ENCODE measurements around the gene ST6GALNAC6. TPM values are rescaled to one million over a fixed set of nuclear protein-coding genes. Genes with fewer than 3 reads are reported as not detected.

The ST6GALNAC6 gene
- total RNA-seq, 1 donor from 2014 or later = 14.3 TPM

DNA sequence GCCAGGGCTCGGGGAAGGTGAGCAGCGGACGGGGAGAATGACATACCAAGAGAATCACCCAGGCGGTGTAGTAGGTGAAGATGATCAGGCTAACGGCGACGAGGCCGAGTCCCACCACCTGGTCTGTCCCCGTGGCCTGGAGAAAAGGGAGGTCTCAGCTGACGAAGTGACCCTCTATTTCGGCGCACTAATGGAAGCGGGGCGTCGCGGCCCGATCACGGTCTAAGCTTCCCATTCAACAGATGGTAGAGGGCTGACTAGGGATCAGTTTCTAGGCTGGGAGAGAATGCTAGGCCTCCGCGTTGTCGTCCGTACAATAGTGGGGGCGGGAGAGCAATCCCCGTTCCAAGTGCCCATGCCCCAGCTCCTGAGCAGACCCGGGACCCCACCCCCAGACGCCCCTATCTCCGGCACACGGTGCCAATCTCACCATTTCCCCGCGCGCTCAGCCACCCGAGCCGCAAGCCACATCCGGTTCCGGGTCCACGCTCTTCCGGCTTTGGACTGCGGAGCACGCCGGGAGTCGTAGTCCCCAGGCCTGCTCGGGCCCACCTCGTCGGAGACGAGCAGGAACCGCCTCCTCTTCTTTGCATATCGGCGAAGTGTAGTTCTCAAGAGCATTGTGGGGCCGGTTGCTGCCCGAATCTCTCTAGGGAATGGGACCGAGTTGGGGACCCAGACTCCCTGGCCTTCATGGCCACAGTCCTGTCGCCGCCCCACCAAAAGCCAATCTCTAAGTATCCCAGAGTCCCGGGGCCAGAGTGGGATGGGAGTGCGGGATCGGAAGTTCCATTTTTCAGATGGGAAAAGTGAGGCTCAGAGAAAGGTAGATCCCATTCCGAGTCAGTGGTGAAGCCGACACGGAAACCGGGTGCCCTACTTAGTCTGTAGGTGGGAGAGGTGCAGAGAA lies 38.2 kb upstream of the ST6GALNAC6 start, which contains the start of gene DPM2:
Gene DPM2, minus strand, starts transcription at position 467 of the 910 bp plus-strand sequence. Its CDS starts 34 bp downstream, at position 433.
- Mint-ChIP-seq H3K36me3 (peaks cover 7% of the 10 kb centered on the region), H3K9me3 (no peaks in the 10 kb centered on the region), H3K4me3 (peak within 1 kb of the TSS; percentile 97), H3K27me3 (ENCODE audit: insufficient read depth, low read depth) (peaks cover 10% of the 10 kb centered on the region), H3K27ac (peak within 1 kb of the TSS; percentile 87), H3K4me1 (peaks cover 34% of the 10 kb centered on the region)
- Histone ChIP-seq H3K27ac (no peak within 1 kb of the TSS), H4K20me1 (ENCODE audit: low read depth) (peaks cover 20% of the 10 kb centered on the region), H3K79me2 (ENCODE audit: low read depth) (peaks cover 16% of the 10 kb centered on the region), H3K9me3 (ENCODE audit: low read depth) (no peaks in the 10 kb centered on the region), H3K4me2 (peak within 1 kb of the TSS; percentile 99), H2AFZ (replicated peaks) (peak within 1 kb of the TSS; percentile 70), H3K4me1 (peaks cover 11% of the 10 kb centered on the region), H3K9ac (peak within 1 kb of the TSS; percentile 80), H3K4me3 (peak within 1 kb of the TSS; percentile 94), H3K36me3 (no peaks in the 10 kb centered on the region), H3K27me3 (no peaks in the 10 kb centered on the region), H3F3A (ENCODE audit: low read depth) (peaks cover 12% of the 10 kb centered on the region)
- TF ChIP-seq, protein P1, sequence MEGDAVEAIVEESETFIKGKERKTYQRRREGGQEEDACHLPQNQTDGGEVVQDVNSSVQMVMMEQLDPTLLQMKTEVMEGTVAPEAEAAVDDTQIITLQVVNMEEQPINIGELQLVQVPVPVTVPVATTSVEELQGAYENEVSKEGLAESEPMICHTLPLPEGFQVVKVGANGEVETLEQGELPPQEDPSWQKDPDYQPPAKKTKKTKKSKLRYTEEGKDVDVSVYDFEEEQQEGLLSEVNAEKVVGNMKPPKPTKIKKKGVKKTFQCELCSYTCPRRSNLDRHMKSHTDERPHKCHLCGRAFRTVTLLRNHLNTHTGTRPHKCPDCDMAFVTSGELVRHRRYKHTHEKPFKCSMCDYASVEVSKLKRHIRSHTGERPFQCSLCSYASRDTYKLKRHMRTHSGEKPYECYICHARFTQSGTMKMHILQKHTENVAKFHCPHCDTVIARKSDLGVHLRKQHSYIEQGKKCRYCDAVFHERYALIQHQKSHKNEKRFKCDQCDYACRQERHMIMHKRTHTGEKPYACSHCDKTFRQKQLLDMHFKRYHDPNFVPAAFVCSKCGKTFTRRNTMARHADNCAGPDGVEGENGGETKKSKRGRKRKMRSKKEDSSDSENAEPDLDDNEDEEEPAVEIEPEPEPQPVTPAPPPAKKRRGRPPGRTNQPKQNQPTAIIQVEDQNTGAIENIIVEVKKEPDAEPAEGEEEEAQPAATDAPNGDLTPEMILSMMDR (IDR thresholded peaks at IDR 0.05) = no peak
- TF ChIP-seq EZH2phosphoT487 (IDR thresholded peaks at IDR 0.05) = no peak
- peak; percentile 92 for DNase-seq (ENCODE audit: low spot score)

DNA sequence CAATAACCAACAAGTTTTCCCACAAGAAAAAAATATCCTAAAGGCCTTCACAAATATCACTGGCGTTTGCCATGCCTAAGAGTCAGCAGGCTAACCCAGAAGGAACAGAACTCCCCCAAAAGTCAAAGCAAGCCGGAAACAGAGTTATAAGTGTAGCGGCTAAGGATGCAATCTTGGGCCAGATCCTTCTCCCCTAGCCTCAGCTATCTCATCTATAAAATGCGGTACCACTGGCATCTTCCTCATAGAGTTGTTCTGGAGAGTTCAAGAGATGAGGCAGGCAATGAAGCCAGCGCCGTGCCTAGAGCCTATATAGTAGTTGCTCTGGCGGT lies 37.6 kb upstream of the ST6GALNAC6 start:
- TF ChIP-seq, protein P1 (IDR thresholded peaks at IDR 0.05) = no peak
- TF ChIP-seq EZH2phosphoT487 (IDR thresholded peaks at IDR 0.05) = no peak
- TF ChIP-seq EZH2 (IDR thresholded peaks at IDR 0.05) = no peak
- Mint-ChIP-seq H3K9me3 (no peaks in the 10 kb centered on the region), H3K4me1 (peaks cover 34% of the 10 kb centered on the region), H3K27ac (peak overlapping the region; percentile 35), H3K4me3 (peak overlapping the region; percentile 97), H3K36me3 (peaks cover 7% of the 10 kb centered on the region), H3K27me3 (ENCODE audit: insufficient read depth, low read depth) (peaks cover 10% of the 10 kb centered on the region)
- Histone ChIP-seq H3K9me3 (ENCODE audit: low read depth) (no peaks in the 10 kb centered on the region), H3K4me3 (peak overlapping the region; percentile 94), H3K27me3 (no peaks in the 10 kb centered on the region), H3F3A (ENCODE audit: low read depth) (peaks cover 12% of the 10 kb centered on the region), H3K36me3 (no peaks in the 10 kb centered on the region), H3K79me2 (ENCODE audit: low read depth) (peaks cover 16% of the 10 kb centered on the region), H3K4me1 (peaks cover 11% of the 10 kb centered on the region), H3K27ac (no peak overlapping the region), H3K9ac (peak overlapping the region; percentile 80), H4K20me1 (ENCODE audit: low read depth) (peaks cover 15% of the 10 kb centered on the region), H2AFZ (replicated peaks) (no peak overlapping the region), H3K4me2 (peak overlapping the region; percentile 99)
- no peak for DNase-seq (ENCODE audit: low spot score)

DNA sequence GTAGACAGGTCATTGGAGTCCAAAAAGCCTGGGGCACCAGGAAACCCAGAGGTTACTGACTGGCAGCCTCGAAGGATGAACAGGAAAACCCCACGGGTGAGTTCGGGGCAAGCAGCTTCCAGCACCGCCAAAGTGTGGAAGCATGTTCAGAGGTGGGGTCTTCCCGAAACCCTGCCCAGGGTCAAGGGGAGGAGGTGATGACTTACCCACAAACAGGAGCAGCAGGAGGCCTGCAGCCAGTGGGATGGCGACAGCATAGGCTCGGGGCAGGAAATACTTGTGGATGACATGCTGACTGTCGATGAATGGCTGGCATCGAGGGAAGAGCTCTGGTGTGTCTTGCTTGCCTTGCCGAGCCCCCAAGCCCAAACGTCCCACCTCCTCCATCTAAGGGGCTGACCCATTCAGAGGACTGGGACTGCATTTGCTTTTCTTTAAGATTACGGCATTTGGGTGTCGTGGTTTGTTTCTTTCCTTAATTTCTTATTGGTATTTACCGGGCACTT lies 37.0 kb upstream of the ST6GALNAC6 start:
- Histone ChIP-seq H3K36me3 (no peaks in the 10 kb centered on the region), H3K27me3 (no peaks in the 10 kb centered on the region), H3K9ac (peak overlapping the region; percentile 80), H3K79me2 (ENCODE audit: low read depth) (peaks cover 16% of the 10 kb centered on the region), H3K27ac (no peak overlapping the region), H3K9me3 (ENCODE audit: low read depth) (no peaks in the 10 kb centered on the region), H3F3A (ENCODE audit: low read depth) (peaks cover 18% of the 10 kb centered on the region), H3K4me3 (peak overlapping the region; percentile 94), H3K4me1 (peaks cover 11% of the 10 kb centered on the region), H4K20me1 (ENCODE audit: low read depth) (peaks cover 15% of the 10 kb centered on the region), H2AFZ (replicated peaks) (no peak overlapping the region), H3K4me2 (peak overlapping the region; percentile 99)
- Mint-ChIP-seq H3K9me3 (no peaks in the 10 kb centered on the region), H3K27ac (peak overlapping the region; percentile 44), H3K4me1 (peaks cover 34% of the 10 kb centered on the region), H3K4me3 (peak overlapping the region; percentile 97), H3K27me3 (ENCODE audit: insufficient read depth, low read depth) (peaks cover 10% of the 10 kb centered on the region), H3K36me3 (peaks cover 7% of the 10 kb centered on the region)
- DNase-seq (ENCODE audit: low spot score) = no peak
- TF ChIP-seq EZH2 (IDR thresholded peaks at IDR 0.05) (no peak), EZH2phosphoT487 (IDR thresholded peaks at IDR 0.05) (no peak)
- TF ChIP-seq, protein P1 (IDR thresholded peaks at IDR 0.05) = no peak

Measured in neural progenitor cell (in vitro differentiated cells).